Inflammatory macrophage (primary cell): Measurements from ENCODE around the gene CLIP2.

Experiments used
- DNase-seq, 2 donors: peaks; one replicate each; pipeline ENCODE4 v3.0.0-alpha.2; 2020 to 2022

The CLIP2 gene

GRCh38 chr7:74272305-74273038, 16.7 kb upstream of the CLIP2 start:
- DNase-seq: peak; percentile 95

- DNase-seq: peak in 1 of 2 donors; percentile 20
These were observed 13.8 kb upstream of the CLIP2 start for GRCh38 chr7:74275401-74275881.

GRCh38 chr7:74277636-74278035, 11.6 kb upstream of the CLIP2 start:
- no peak for DNase-seq

- DNase-seq: peak in 1 of 2 donors; percentile 41
These were observed 8.2 kb upstream of the CLIP2 start for GRCh38 chr7:74280985-74281384.

- no peak for DNase-seq
These were observed 6.3 kb upstream of the CLIP2 start for GRCh38 chr7:74282748-74283459.

GRCh38 chr7:74283858-74284447, 5.3 kb upstream of the CLIP2 start:
- DNase-seq: peak in 1 of 2 donors; percentile 62

- DNase-seq: peak in 1 of 2 donors; percentile 28
These were observed 4.4 kb upstream of the CLIP2 start for GRCh38 chr7:74284781-74285259.

- DNase-seq: no peak
These were observed 3.1 kb upstream of the CLIP2 start for GRCh38 chr7:74286131-74286530.

- no peak for DNase-seq
These were observed 1.7 kb upstream of the CLIP2 start for GRCh38 chr7:74287303-74288033.

GRCh38 chr7:74288034-74288881, 949 bp upstream of the CLIP2 start:
- no peak for DNase-seq

- peak in 1 of 2 donors; percentile 36 for DNase-seq
These were observed 699 bp downstream of the CLIP2 start for GRCh38 chr7:74289659-74290552.

GRCh38 chr7:74290553-74290950, 1.3 kb downstream of the CLIP2 start:
- DNase-seq: no peak

- DNase-seq: no peak
These were observed 1.8 kb downstream of the CLIP2 start for GRCh38 chr7:74290981-74291441.

- DNase-seq: no peak
These were observed 2.3 kb downstream of the CLIP2 start for GRCh38 chr7:74291535-74291934.

GRCh38 chr7:74292757-74293576, 3.8 kb downstream of the CLIP2 start:
- no peak for DNase-seq

- no peak for DNase-seq
These were observed 4.3 kb downstream of the CLIP2 start for GRCh38 chr7:74293577-74293908.

- no peak for DNase-seq
These were observed 5.2 kb downstream of the CLIP2 start for GRCh38 chr7:74294191-74294998.

- no peak for DNase-seq
These were observed 8.5 kb downstream of the CLIP2 start for GRCh38 chr7:74297516-74298233.
